Activated B cell treated with CpG ODN at 0.5 μM for 24 hours (primary cell): ENCODE data around the gene LANCL1. TPM values are rescaled to one million over a fixed set of nuclear protein-coding genes. Genes with fewer than 3 reads are reported as not detected.
A peak's percentile ranks its signal among the peaks of the same experiment; 100 is the strongest.
"Not testable (repeated sequence)": the region's sequence is repeated elsewhere in the genome, so short reads cannot be mapped to it uniquely, and the experiment has no call there.

Experiments used
- ATAC-seq: fragments of 200-7000 bp; cut with Tn5 transposase; one replicate; pipeline ENCODE4 v1.10.0; 2021; ENCODE audit warnings: low read depth, mild to moderate bottlenecking, moderate library complexity
- CTCF ChIA-PET: fragments of 350-600 bp; sonication (Branson Sonifier 250); formaldehyde crosslinking; loops from one replicate; lab custom pipeline; 2021; ENCODE audit warnings: antibody characterized with exemption; lab: Charles Lee
- POLR2A ChIA-PET: fragments of 350-600 bp; sonication (Branson Sonifier 250); formaldehyde crosslinking; loops from one replicate; lab custom pipeline; 2021; ENCODE audit warnings: antibody characterized with exemption; lab: Charles Lee
- DNase-seq: peaks from one replicate; pipeline ENCODE4 v3.0.0; 2022
- H3K27ac Mint-ChIP-seq: one replicate; pipeline ENCODE4 v1.8.0; 2020; ENCODE audit warnings: mixed read lengths
- H3K27me3 Mint-ChIP-seq: one replicate; pipeline ENCODE4 v1.8.0; 2021; ENCODE audit warnings: mixed read lengths
- H3K36me3 Mint-ChIP-seq: one replicate; pipeline ENCODE4 v1.8.0; 2021; ENCODE audit warnings: low read depth, mixed read lengths
- H3K4me1 Mint-ChIP-seq: one replicate; pipeline ENCODE4 v1.8.0; 2021; ENCODE audit warnings: mixed read lengths
- H3K4me3 Mint-ChIP-seq: one replicate; pipeline ENCODE4 v1.8.0; 2020; ENCODE audit warnings: mild to moderate bottlenecking, mixed read lengths
- H3K9me3 Mint-ChIP-seq: one replicate; pipeline ENCODE4 v1.8.0; 2020; ENCODE audit warnings: mixed read lengths
- intact Hi-C: fragments of 100-400 bp; cut with micrococcal nuclease; formaldehyde crosslinking; loops from one replicate; pipeline ENCODE4 v1.15.1; 2024
- total RNA-seq: library from RNA; stranded (reverse); gene quantifications from 2 replicates; pipeline ENCODE4 v1.2.3, GENCODE V29; 2022
- TF ChIP-seq, protein P1 (sequence below): fragments of 200-600 bp; IDR thresholded peaks from one replicate; pipeline ENCODE4 v1.8.0; 2022; ENCODE audit warnings: antibody characterized with exemption, mild to moderate bottlenecking

The LANCL1 gene
- total RNA-seq, 1 donor from 2014 or later: 30.8 TPM

DNA sequence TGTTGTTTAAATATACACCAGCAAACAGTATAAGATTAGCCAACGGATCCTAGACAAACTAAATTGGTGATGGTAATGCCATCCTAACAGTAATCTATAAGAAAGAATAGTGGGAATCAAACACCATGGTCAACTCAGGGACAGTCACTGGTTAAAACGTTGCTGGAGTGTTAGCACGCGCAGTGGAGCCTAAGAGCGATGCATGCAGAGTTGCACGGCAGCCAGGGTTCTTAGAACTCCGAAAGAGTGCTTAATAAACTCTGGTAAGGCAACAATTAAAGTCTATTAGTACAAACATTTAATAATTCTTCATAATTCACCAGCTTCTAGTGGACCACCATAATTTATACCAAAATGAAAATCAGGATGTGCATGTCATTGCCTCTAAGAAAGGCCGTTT is 22.2 kb downstream of the LANCL1 start:
- peaks cover 7% of the 10 kb centered on the region for H3K9me3 Mint-ChIP-seq
- H3K4me1 Mint-ChIP-seq: peaks cover 33% of the 10 kb centered on the region
- H3K27ac Mint-ChIP-seq: no peak overlapping the region
- intact Hi-C loops: no loop called here
- H3K4me3 Mint-ChIP-seq: no peak overlapping the region
- POLR2A ChIA-PET: no interaction called here
- H3K27me3 Mint-ChIP-seq: no peaks in the 10 kb centered on the region
- ATAC-seq (no peak), DNase-seq (no peak)
- TF ChIP-seq, protein P1, sequence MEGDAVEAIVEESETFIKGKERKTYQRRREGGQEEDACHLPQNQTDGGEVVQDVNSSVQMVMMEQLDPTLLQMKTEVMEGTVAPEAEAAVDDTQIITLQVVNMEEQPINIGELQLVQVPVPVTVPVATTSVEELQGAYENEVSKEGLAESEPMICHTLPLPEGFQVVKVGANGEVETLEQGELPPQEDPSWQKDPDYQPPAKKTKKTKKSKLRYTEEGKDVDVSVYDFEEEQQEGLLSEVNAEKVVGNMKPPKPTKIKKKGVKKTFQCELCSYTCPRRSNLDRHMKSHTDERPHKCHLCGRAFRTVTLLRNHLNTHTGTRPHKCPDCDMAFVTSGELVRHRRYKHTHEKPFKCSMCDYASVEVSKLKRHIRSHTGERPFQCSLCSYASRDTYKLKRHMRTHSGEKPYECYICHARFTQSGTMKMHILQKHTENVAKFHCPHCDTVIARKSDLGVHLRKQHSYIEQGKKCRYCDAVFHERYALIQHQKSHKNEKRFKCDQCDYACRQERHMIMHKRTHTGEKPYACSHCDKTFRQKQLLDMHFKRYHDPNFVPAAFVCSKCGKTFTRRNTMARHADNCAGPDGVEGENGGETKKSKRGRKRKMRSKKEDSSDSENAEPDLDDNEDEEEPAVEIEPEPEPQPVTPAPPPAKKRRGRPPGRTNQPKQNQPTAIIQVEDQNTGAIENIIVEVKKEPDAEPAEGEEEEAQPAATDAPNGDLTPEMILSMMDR: no peak
- CTCF ChIA-PET: no interaction called here
- peaks cover 77% of the 10 kb centered on the region for H3K36me3 Mint-ChIP-seq

DNA sequence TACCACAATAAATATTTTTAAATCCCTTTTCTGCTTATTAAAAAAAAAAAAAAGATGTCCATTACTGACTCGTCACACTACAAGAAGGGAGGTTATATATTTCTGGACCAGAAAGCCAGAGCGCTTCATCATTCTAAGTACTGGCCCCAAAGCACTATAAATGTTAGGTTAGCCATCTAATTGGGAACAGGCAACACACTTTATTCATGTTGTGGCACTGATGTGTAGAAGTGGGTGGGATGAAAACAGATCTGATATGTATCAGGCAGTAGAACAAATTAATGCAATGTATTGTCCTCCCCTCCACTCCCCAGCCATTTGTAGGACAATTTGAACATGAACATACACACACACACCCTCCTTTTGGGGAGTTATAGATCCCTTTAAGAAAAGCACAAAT is 24.4 kb downstream of the LANCL1 start:
- Mint-ChIP-seq H3K36me3 (peaks cover 84% of the 10 kb centered on the region), H3K4me1 (peaks cover 15% of the 10 kb centered on the region), H3K27ac (no peak overlapping the region), H3K27me3 (no peaks in the 10 kb centered on the region), H3K9me3 (peaks cover 17% of the 10 kb centered on the region), H3K4me3 (no peak overlapping the region)
- CTCF ChIA-PET: no interaction called here
- POLR2A ChIA-PET: no interaction called here
- DNase-seq (no peak), ATAC-seq (no peak)
- TF ChIP-seq, protein P1: no peak
- intact Hi-C loops: no loop called here

GRCh38 chr2:210450942-210451341 is 25.6 kb downstream of the LANCL1 start:
- H3K4me3 Mint-ChIP-seq, H3K27ac Mint-ChIP-seq, POLR2A ChIA-PET, H3K27me3 Mint-ChIP-seq, DNase-seq, CTCF ChIA-PET, intact Hi-C loops, ATAC-seq, H3K4me1 Mint-ChIP-seq: not testable (repeated sequence)
- Mint-ChIP-seq H3K36me3 (peaks cover 89% of the 10 kb centered on the region), H3K9me3 (peaks cover 22% of the 10 kb centered on the region)

GRCh38 chr2:210445732-210446131 is 30.8 kb downstream of the LANCL1 start:
- ChIA-PET POLR2A (no interaction called here), CTCF (interaction anchor here (1.8 to 1.9 kb wide), 2 partner anchors 16 to 57 kb away, joined by 5 read pairs; no protein-coding TSS in a partner anchor)
- TF ChIP-seq, protein P1: no peak
- no peaks in the 10 kb centered on the region for H3K27me3 Mint-ChIP-seq
- ATAC-seq: no peak
- intact Hi-C loops: loop anchor here (1.0 to 2.0 kb wide), 7 partner anchors 13 to 713 kb away; partner anchors contain the start of gene LANCL1
- H3K4me3 Mint-ChIP-seq: no peak overlapping the region
- peaks cover 67% of the 10 kb centered on the region for H3K36me3 Mint-ChIP-seq
- H3K4me1 Mint-ChIP-seq: peaks cover 22% of the 10 kb centered on the region
- peaks cover 18% of the 10 kb centered on the region for H3K9me3 Mint-ChIP-seq
- no peak overlapping the region for H3K27ac Mint-ChIP-seq
- no peak for DNase-seq

- ChIA-PET POLR2A (no interaction called here), CTCF (interaction anchor here (0.9 to 1.9 kb wide), 3 partner anchors 16 to 712 kb away, joined by 3 to 5 read pairs (median 5); no protein-coding TSS in a partner anchor)
- intact Hi-C loops: loop anchor here (1.0 to 2.0 kb wide), 7 partner anchors 13 to 713 kb away; partner anchors contain the start of gene LANCL1
- Mint-ChIP-seq H3K36me3 (peaks cover 67% of the 10 kb centered on the region), H3K9me3 (peaks cover 17% of the 10 kb centered on the region), H3K27ac (no peak overlapping the region), H3K27me3 (no peaks in the 10 kb centered on the region), H3K4me3 (no peak overlapping the region), H3K4me1 (peaks cover 22% of the 10 kb centered on the region)
- ATAC-seq (peak; percentile 25), DNase-seq (no peak)
- TF ChIP-seq, protein P1: no peak
These were observed 31.3 kb downstream of the LANCL1 start for GRCh38 chr2:210445116-210445707.
